Measurements from ENCODE around the gene SCN9A. TPM values are rescaled to one million over a fixed set of nuclear protein-coding genes. Genes with fewer than 3 reads are reported as not detected.

Gene SCN9A
- total RNA-seq, 1 donor from 2014 or later = 1.4 TPM

DNA sequence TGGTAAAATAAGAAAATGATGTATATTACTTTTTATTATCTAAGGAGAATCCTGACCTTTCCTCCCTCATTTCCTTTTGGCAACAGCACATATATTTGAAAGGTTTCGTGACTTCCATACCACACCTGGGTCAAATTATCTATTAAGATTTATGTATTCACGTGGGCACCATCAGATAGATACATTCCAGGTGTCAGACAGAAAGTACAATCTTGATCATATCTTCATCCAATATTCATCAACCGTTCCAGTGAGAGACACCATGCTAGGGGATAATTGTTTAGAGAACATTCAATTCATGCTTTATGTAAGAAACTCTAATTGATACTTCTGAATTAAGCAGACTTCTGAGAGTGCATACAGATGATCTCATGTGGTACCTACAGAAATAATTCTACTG, 73.7 kb downstream of the SCN9A start:
- no peak for TF ChIP-seq CTCF (IDR thresholded peaks at IDR 0.05; ENCODE audit: borderline replicate concordance)
- no peaks in the 10 kb centered on the region for H3K27me3 ChIP-seq (ENCODE audit: low read depth)
- no peak for DNase-seq
- intact Hi-C loops (cut with micrococcal nuclease) = no loop called here
- H3K27ac ChIP-seq (replicated peaks) = no peak overlapping the region
- no peaks in the 10 kb centered on the region for H3K4me1 ChIP-seq
- no peaks in the 10 kb centered on the region for H3K9me3 ChIP-seq (replicated peaks)
- H3K36me3 ChIP-seq = no peaks in the 10 kb centered on the region
- H3K4me3 ChIP-seq = no peak overlapping the region

GRCh38 chr2:166297951-166298350, 77.8 kb downstream of the SCN9A start:
- DNase-seq = no peak
- TF ChIP-seq CTCF (IDR thresholded peaks at IDR 0.05; ENCODE audit: borderline replicate concordance) = no peak
- H3K36me3 ChIP-seq = no peaks in the 10 kb centered on the region

GRCh38 chr2:166293984-166294383, 81.8 kb downstream of the SCN9A start:
- no peak for TF ChIP-seq CTCF (IDR thresholded peaks at IDR 0.05; ENCODE audit: borderline replicate concordance)
- Histone ChIP-seq H3K27me3 (ENCODE audit: low read depth) (no peaks in the 10 kb centered on the region), H3K9me3 (replicated peaks) (peaks cover 10% of the 10 kb centered on the region), H3K36me3 (no peaks in the 10 kb centered on the region), H3K27ac (replicated peaks) (no peak overlapping the region), H3K4me1 (no peaks in the 10 kb centered on the region), H3K4me3 (no peak overlapping the region)
- DNase-seq = no peak
- intact Hi-C loops (cut with micrococcal nuclease) = no loop called here

More at GRCh38 chr2:166297951-166298350, 77.8 kb downstream of the SCN9A start:
- Histone ChIP-seq H3K4me1 (no peaks in the 10 kb centered on the region), H3K27ac (replicated peaks) (no peak overlapping the region), H3K4me3 (no peak overlapping the region), H3K9me3 (replicated peaks) (no peaks in the 10 kb centered on the region), H3K27me3 (ENCODE audit: low read depth) (no peaks in the 10 kb centered on the region)
- intact Hi-C loops (cut with micrococcal nuclease) = no loop called here

- Histone ChIP-seq H3K4me3 (no peak overlapping the region), H3K9me3 (replicated peaks) (no peaks in the 10 kb centered on the region), H3K27me3 (ENCODE audit: low read depth) (no peaks in the 10 kb centered on the region), H3K4me1 (no peaks in the 10 kb centered on the region), H3K36me3 (no peaks in the 10 kb centered on the region), H3K27ac (replicated peaks) (no peak overlapping the region)
- intact Hi-C loops (cut with micrococcal nuclease) = no loop called here
- no peak for DNase-seq
- no peak for TF ChIP-seq CTCF (IDR thresholded peaks at IDR 0.05; ENCODE audit: borderline replicate concordance)
These were observed 90.5 kb downstream of the SCN9A start for GRCh38 chr2:166285215-166285614.

DNA sequence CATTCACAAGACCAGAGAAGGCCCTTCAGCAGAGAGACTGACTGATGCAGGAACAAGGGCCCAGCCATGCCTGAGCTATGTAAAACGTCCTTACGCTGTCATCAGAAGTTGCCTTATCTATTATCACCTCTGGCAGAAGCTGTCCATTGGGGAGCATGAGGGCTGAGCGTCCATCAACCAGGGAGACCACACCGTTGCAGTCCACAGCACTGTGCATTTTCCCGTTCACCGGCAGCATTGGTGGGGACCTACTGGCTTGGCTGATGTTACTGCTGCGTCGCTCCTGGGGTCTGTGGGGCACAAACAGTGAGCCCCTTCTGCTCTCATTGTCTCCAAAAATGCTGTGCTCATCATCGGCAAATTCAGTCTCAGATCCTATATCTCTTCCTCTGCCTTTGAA, 91.4 kb downstream of the SCN9A start:
- H3K36me3 ChIP-seq = no peaks in the 10 kb centered on the region
- intact Hi-C loops (cut with micrococcal nuclease) = no loop called here
- no peak overlapping the region for H3K4me3 ChIP-seq
- no peak for DNase-seq
- no peaks in the 10 kb centered on the region for H3K27me3 ChIP-seq (ENCODE audit: low read depth)
- H3K4me1 ChIP-seq = no peaks in the 10 kb centered on the region
- H3K9me3 ChIP-seq (replicated peaks) = no peaks in the 10 kb centered on the region
- H3K27ac ChIP-seq (replicated peaks) = no peak overlapping the region
- TF ChIP-seq CTCF (IDR thresholded peaks at IDR 0.05; ENCODE audit: borderline replicate concordance) = no peak

DNA sequence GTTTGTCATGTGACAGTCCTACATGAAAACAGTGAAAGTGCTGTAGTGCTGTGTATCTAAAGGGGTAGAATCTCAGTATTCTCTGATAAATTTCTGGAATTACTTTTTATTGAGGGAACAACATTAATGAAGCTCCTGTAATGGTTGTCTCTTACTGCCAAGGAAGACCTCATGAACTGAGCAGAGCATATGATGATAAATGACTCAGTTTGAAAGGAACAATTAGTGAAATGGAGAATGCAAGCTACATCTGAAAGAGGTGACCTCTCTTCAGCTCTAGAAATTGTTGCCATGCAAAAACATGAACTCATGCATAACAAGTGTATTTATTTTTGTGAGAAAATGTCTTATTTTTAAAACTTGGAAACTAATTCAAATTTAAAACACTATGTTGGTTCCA, 93.6 kb downstream of the SCN9A start:
- Histone ChIP-seq H3K4me3 (no peak overlapping the region), H3K36me3 (no peaks in the 10 kb centered on the region), H3K4me1 (no peaks in the 10 kb centered on the region), H3K27me3 (ENCODE audit: low read depth) (no peaks in the 10 kb centered on the region), H3K27ac (replicated peaks) (no peak overlapping the region), H3K9me3 (replicated peaks) (no peaks in the 10 kb centered on the region)
- DNase-seq = no peak
- TF ChIP-seq CTCF (IDR thresholded peaks at IDR 0.05; ENCODE audit: borderline replicate concordance) = no peak
- intact Hi-C loops (cut with micrococcal nuclease) = no loop called here

All from left ventricle myocardium inferior (tissue), 1 donor.